Measurements from ENCODE around the gene PPP1CA.

The PPP1CA gene

GRCh38 chr11:67353317-67354074 is 48.2 kb downstream of the PPP1CA start, which contains the start of gene POLD4:
POLD4 (minus strand) TSS chr11:67353546; CDS start chr11:67353399, 147 bp downstream.
- peak; percentile 90 for ATAC-seq (ENCODE audit: insufficient read depth, low read depth)
- Histone ChIP-seq H3K27me3 (ENCODE audit: insufficient read depth, low read length, poor library complexity) (no peaks in the 10 kb centered on the region), H3K27ac (ENCODE audit: low read length) (peak within 1 kb of the TSS; percentile 86), H3K4me1 (ENCODE audit: insufficient read depth, low read length) (peaks cover 38% of the 10 kb centered on the region), H4K20me1 (ENCODE audit: insufficient read depth, low read length) (no peaks in the 10 kb centered on the region), H3K4me2 (ENCODE audit: insufficient read depth, low read length) (peak within 1 kb of the TSS; percentile 89), H3K9me3 (ENCODE audit: insufficient read depth, low read length, severe bottlenecking) (no peaks in the 10 kb centered on the region), H3K9ac (ENCODE audit: low read depth, low read length) (peak within 1 kb of the TSS; percentile 73), H3K79me2 (ENCODE audit: insufficient read depth, low read length) (peaks cover 8% of the 10 kb centered on the region), H3K4me3 (ENCODE audit: low read depth in 1 of 2, low read length in 2 of 2) (peak within 1 kb of the TSS; percentile 50 to 87), H2AFZ (ENCODE audit: low read depth, low read length) (peak within 1 kb of the TSS; percentile 83), H3K36me3 (ENCODE audit: insufficient read depth, low read length) (no peaks in the 10 kb centered on the region; the same call in 1 of the 2 replicates)
- peak; percentile 97 for DNase-seq
- TF ChIP-seq, protein P1, sequence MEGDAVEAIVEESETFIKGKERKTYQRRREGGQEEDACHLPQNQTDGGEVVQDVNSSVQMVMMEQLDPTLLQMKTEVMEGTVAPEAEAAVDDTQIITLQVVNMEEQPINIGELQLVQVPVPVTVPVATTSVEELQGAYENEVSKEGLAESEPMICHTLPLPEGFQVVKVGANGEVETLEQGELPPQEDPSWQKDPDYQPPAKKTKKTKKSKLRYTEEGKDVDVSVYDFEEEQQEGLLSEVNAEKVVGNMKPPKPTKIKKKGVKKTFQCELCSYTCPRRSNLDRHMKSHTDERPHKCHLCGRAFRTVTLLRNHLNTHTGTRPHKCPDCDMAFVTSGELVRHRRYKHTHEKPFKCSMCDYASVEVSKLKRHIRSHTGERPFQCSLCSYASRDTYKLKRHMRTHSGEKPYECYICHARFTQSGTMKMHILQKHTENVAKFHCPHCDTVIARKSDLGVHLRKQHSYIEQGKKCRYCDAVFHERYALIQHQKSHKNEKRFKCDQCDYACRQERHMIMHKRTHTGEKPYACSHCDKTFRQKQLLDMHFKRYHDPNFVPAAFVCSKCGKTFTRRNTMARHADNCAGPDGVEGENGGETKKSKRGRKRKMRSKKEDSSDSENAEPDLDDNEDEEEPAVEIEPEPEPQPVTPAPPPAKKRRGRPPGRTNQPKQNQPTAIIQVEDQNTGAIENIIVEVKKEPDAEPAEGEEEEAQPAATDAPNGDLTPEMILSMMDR (IDR thresholded peaks at IDR 0.05; ENCODE audit: borderline replicate concordance, extremely low read depth, low read length, poor library complexity, severe bottlenecking), result no peak
- TF ChIP-seq EZH2 (IDR thresholded peaks at IDR 0.05; ENCODE audit: borderline replicate concordance, low read depth, low read length, severe bottlenecking), result no peak

GRCh38 chr11:67352546-67353316 is 48.9 kb downstream of the PPP1CA start:
- peak overlapping the region; percentile 89 for H3K4me2 ChIP-seq (ENCODE audit: insufficient read depth, low read length)
- peak overlapping the region; percentile 75 for H2AFZ ChIP-seq (ENCODE audit: low read depth, low read length)
- H3K36me3 ChIP-seq (ENCODE audit: insufficient read depth, low read length), result no peaks in the 10 kb centered on the region; the same call in 1 of the 2 replicates
- H3K9me3 ChIP-seq (ENCODE audit: insufficient read depth, low read length, severe bottlenecking), result no peaks in the 10 kb centered on the region
- H4K20me1 ChIP-seq (ENCODE audit: insufficient read depth, low read length), result no peaks in the 10 kb centered on the region
- ATAC-seq (ENCODE audit: insufficient read depth, low read depth) (peak; percentile 41), DNase-seq (peak; percentile 19)
- peak overlapping the region; percentile 73 for H3K9ac ChIP-seq (ENCODE audit: low read depth, low read length)
- peak overlapping the region; percentile 50 to 87 for H3K4me3 ChIP-seq (ENCODE audit: low read depth in 1 of 2, low read length in 2 of 2)
- no peaks in the 10 kb centered on the region for H3K27me3 ChIP-seq (ENCODE audit: insufficient read depth, low read length, poor library complexity)
- TF ChIP-seq, protein P1 (IDR thresholded peaks at IDR 0.05; ENCODE audit: borderline replicate concordance, extremely low read depth, low read length, poor library complexity, severe bottlenecking), result no peak
- TF ChIP-seq EZH2 (IDR thresholded peaks at IDR 0.05; ENCODE audit: borderline replicate concordance, low read depth, low read length, severe bottlenecking), result no peak
- peaks cover 38% of the 10 kb centered on the region for H3K4me1 ChIP-seq (ENCODE audit: insufficient read depth, low read length)
- peak overlapping the region; percentile 86 for H3K27ac ChIP-seq (ENCODE audit: low read length)
- H3K79me2 ChIP-seq (ENCODE audit: insufficient read depth, low read length), result peaks cover 8% of the 10 kb centered on the region

DNA sequence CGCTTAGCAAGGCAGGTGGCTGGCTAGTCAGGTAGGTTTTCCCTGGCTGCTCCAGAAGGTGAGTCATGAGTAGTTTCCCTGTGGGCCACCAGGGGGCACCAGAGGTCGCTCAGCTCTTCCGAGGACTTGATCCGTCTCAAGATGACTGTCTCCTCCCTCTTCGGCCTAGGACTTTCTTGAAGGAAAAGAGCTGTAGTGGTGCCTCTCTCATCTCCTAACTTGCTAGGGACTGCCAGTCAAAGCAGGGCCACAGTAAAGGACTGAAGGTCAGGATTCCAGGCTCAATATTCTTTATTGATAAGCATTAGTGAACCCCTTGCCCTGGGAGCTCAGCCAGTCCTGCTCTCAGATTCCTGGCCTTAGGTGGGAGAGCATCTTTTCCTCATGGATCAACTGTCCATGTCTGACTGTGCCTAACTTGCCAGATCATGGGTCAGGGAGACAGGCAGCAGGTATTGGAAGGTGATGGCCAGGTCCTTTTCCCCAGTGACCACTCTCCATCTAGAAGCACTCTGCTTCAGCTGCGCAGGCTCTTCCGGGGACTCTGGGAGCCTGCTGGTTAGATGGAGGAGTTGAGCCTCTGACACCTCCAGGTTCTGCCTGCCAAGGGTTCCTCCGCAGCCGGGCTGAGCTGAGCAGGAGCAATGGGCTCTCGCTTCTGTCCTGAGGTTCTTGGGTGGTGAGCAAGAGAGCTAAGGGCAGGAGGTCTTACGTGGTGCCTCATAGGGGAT is 50.2 kb downstream of the PPP1CA start:
- TF ChIP-seq, protein P1 (IDR thresholded peaks at IDR 0.05; ENCODE audit: borderline replicate concordance, extremely low read depth, low read length, poor library complexity, severe bottlenecking), result peak; percentile 91
- TF ChIP-seq EZH2 (IDR thresholded peaks at IDR 0.05; ENCODE audit: borderline replicate concordance, low read depth, low read length, severe bottlenecking), result no peak
- Histone ChIP-seq H3K27ac (ENCODE audit: low read length) (0 out of 2 replicates have a peak overlapping the region, but pooled peaks have one; percentile 13), H3K4me3 (ENCODE audit: low read depth in 1 of 2, low read length in 2 of 2) (0 out of 4 replicates have a peak overlapping the region, but pooled peaks of 1 of the 2 experiments have one; percentile 10), H3K27me3 (ENCODE audit: insufficient read depth, low read length, poor library complexity) (no peaks in the 10 kb centered on the region), H3K4me2 (ENCODE audit: insufficient read depth, low read length) (peak overlapping the region; percentile 42), H4K20me1 (ENCODE audit: insufficient read depth, low read length) (no peaks in the 10 kb centered on the region), H3K9me3 (ENCODE audit: insufficient read depth, low read length, severe bottlenecking) (no peaks in the 10 kb centered on the region), H3K79me2 (ENCODE audit: insufficient read depth, low read length) (peaks cover 8% of the 10 kb centered on the region), H3K36me3 (ENCODE audit: insufficient read depth, low read length) (no peaks in the 10 kb centered on the region; the same call in 1 of the 2 replicates), H3K9ac (ENCODE audit: low read depth, low read length) (peak overlapping the region; percentile 5), H2AFZ (ENCODE audit: low read depth, low read length) (no peak overlapping the region), H3K4me1 (ENCODE audit: insufficient read depth, low read length) (peaks cover 32% of the 10 kb centered on the region)
- DNase-seq (peak; percentile 64), ATAC-seq (ENCODE audit: insufficient read depth, low read depth) (peak; percentile 25; the same call in 2 of the 3 replicates)
